ENCODE measurements around the gene RABEP2. TPM values are rescaled to one million over a fixed set of nuclear protein-coding genes. Genes with fewer than 3 reads are reported as not detected.
"Not testable (repeated sequence)": the region's sequence is repeated elsewhere in the genome, so short reads cannot be mapped to it uniquely, and the experiment has no call there.

RABEP2 gene
- total RNA-seq, 1 experiment from 2014 or later: 48.5 TPM

DNA sequence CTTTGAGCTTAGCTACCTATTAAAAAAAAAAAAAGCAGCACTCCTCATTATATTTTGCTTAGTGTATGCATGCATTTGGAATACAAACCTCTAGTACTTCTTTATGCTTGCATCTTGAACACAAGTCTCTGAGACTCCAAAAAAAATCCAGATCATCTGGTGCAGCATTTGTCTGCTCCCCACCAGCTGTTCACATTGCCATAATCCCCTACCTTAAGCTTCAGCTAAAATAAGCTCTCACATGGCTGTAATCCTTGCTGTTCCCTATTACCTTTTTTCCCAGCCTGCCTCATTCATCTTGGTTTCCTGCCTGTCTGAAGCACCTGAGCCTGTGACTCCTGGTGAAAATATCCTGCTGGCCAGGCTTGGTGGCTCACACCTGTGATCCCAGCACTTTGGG lies 18.2 kb upstream of the RABEP2 start:
- no TSS peak for BruUV-seq (replicated peaks)

DNA sequence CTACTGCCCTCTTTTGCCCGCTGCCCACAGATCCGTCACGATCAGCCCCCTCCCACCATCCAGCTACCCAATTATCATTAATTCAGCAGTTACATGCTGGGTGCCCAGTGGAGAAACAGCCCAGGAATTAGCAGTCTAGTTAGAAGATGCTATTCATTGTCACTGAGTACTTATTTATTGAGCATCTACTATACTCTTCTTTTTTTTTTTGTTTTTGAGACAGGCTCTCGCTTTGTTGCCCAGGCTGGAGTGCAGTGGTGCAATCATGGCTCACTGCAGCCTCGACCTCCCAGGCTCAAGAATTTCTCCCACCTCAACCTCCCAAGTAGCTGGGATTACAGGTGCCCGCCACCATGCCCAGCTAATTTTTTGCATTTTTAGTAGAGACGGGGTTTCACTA lies 14.8 kb upstream of the RABEP2 start:
- H3K9me3 ChIP-seq (ENCODE audit: insufficient read depth, low read depth); H3F3A ChIP-seq (ENCODE audit: insufficient read depth, low read depth); H3K4me3 ChIP-seq; H3K79me2 ChIP-seq (ENCODE audit: low read depth); H3K4me2 ChIP-seq; CTCF ChIA-PET; DNase-seq; H3K27ac ChIP-seq; H3K9me2 ChIP-seq (ENCODE audit: insufficient read depth); POLR2A ChIA-PET (ENCODE audit: unreplicated experiment); H4K20me1 ChIP-seq (ENCODE audit: insufficient read depth); intact Hi-C loops (cut with micrococcal nuclease; ENCODE audit: unreplicated experiment); H3K36me3 ChIP-seq (ENCODE audit: low read depth); H3K4me1 ChIP-seq (replicated peaks; ENCODE audit: insufficient read depth); H2AFZ ChIP-seq; BruUV-seq (replicated peaks); H3K27me3 ChIP-seq (ENCODE audit: insufficient read depth, low read depth): not testable (repeated sequence)

More for the DNA sequence above, 18.2 kb upstream of the RABEP2 start:
- Histone ChIP-seq H3K4me3 (no peak overlapping the region), H3K4me2 (no peak overlapping the region), H3K4me1 (replicated peaks; ENCODE audit: insufficient read depth) (peaks cover 12% of the 10 kb centered on the region), H3F3A (ENCODE audit: insufficient read depth, low read depth) (peaks cover 22% of the 10 kb centered on the region), H3K36me3 (ENCODE audit: low read depth) (no peaks in the 10 kb centered on the region), H4K20me1 (ENCODE audit: insufficient read depth) (no peaks in the 10 kb centered on the region), H3K79me2 (ENCODE audit: low read depth) (no peaks in the 10 kb centered on the region), H3K9me3 (ENCODE audit: insufficient read depth, low read depth) (no peaks in the 10 kb centered on the region), H3K9me2 (ENCODE audit: insufficient read depth) (no peaks in the 10 kb centered on the region), H3K27ac (no peak overlapping the region), H2AFZ (no peak overlapping the region), H3K27me3 (ENCODE audit: insufficient read depth, low read depth) (no peaks in the 10 kb centered on the region)
- DNase-seq: no peak
- CTCF ChIA-PET: interaction anchor here (0.6 kb wide), 1 partner anchor 12 kb away, joined by 3 read pairs; no protein-coding TSS in a partner anchor
- TF ChIP-seq CTCF (conservative IDR thresholded peaks at IDR 0.05) (no peak), EZH2 (IDR thresholded peaks at IDR 0.05; ENCODE audit: low read depth) (no peak)
- intact Hi-C loops (cut with micrococcal nuclease; ENCODE audit: unreplicated experiment): no loop called here
- POLR2A ChIA-PET (ENCODE audit: unreplicated experiment): no interaction called here

- H3K4me2 ChIP-seq: no peak overlapping the region
- BruUV-seq (replicated peaks): no TSS peak
- TF ChIP-seq EZH2 (IDR thresholded peaks at IDR 0.05; ENCODE audit: low read depth) (no peak), CTCF (conservative IDR thresholded peaks at IDR 0.05) (no peak)
- H3K27me3 ChIP-seq (ENCODE audit: insufficient read depth, low read depth): no peaks in the 10 kb centered on the region
- H3K79me2 ChIP-seq (ENCODE audit: low read depth): no peaks in the 10 kb centered on the region
- H3K36me3 ChIP-seq (ENCODE audit: low read depth): no peaks in the 10 kb centered on the region
- no peaks in the 10 kb centered on the region for H3K9me2 ChIP-seq (ENCODE audit: insufficient read depth)
- no peaks in the 10 kb centered on the region for H3K9me3 ChIP-seq (ENCODE audit: insufficient read depth, low read depth)
- CTCF ChIA-PET: interaction anchor here (0.7 kb wide), 1 partner anchor 28 kb away, joined by 5 read pairs; no protein-coding TSS in a partner anchor
- intact Hi-C loops (cut with micrococcal nuclease; ENCODE audit: unreplicated experiment): no loop called here
- H3F3A ChIP-seq (ENCODE audit: insufficient read depth, low read depth): peaks cover 7% of the 10 kb centered on the region; the same call in 1 of the 2 replicates
- H3K27ac ChIP-seq: no peak overlapping the region
- POLR2A ChIA-PET (ENCODE audit: unreplicated experiment): no interaction called here
- no peaks in the 10 kb centered on the region for H4K20me1 ChIP-seq (ENCODE audit: insufficient read depth)
- no peaks in the 10 kb centered on the region for H3K4me1 ChIP-seq (replicated peaks; ENCODE audit: insufficient read depth)
- H3K4me3 ChIP-seq: no peak overlapping the region
- H2AFZ ChIP-seq: no peak overlapping the region
- DNase-seq: no peak
These were observed 13.7 kb upstream of the RABEP2 start for GRCh38 chr16:28938721-28939120.

DNA sequence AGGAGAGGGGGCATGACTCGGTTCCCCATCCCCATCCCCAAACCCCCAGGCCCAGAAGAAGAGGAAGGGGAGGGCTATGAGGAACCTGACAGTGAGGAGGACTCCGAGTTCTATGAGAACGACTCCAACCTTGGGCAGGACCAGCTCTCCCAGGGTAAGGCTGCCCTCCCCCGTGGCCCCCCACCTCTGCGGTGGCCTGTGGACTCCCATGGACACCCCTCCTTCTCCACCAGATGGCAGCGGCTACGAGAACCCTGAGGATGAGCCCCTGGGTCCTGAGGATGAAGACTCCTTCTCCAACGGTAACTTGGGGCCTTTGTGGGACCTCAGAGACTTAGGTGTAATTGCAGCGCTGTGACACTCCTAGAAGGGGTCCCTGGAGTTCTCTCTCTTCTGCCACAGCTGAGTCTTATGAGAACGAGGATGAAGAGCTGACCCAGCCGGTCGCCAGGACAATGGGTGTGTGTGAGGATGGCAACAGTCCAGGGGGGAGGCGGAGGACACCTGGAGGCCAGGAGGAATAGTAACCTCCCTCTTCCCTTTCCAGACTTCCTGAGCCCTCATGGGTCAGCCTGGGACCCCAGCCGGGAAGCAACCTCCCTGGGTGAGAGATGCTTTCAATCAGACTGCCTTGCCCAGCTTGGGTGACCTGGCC lies 12.3 kb upstream of the RABEP2 start:
- intact Hi-C loops (cut with micrococcal nuclease; ENCODE audit: unreplicated experiment): no loop called here
- POLR2A ChIA-PET (ENCODE audit: unreplicated experiment): no interaction called here
- no TSS peak for BruUV-seq (replicated peaks)

More for the DNA sequence above, 12.3 kb upstream of the RABEP2 start:
- no peak overlapping the region for H3K27ac ChIP-seq
- peaks cover 7% of the 10 kb centered on the region; the same call in 1 of the 2 replicates for H3F3A ChIP-seq (ENCODE audit: insufficient read depth, low read depth)
- DNase-seq: no peak
- no peaks in the 10 kb centered on the region for H4K20me1 ChIP-seq (ENCODE audit: insufficient read depth)
- TF ChIP-seq CTCF (conservative IDR thresholded peaks at IDR 0.05): no peak
- H3K4me3 ChIP-seq: no peak overlapping the region
- no peaks in the 10 kb centered on the region for H3K27me3 ChIP-seq (ENCODE audit: insufficient read depth, low read depth)
- no peak overlapping the region for H2AFZ ChIP-seq
- H3K4me2 ChIP-seq: no peak overlapping the region
- H3K79me2 ChIP-seq (ENCODE audit: low read depth): no peaks in the 10 kb centered on the region
- no peaks in the 10 kb centered on the region for H3K9me3 ChIP-seq (ENCODE audit: insufficient read depth, low read depth)
- H3K9me2 ChIP-seq (ENCODE audit: insufficient read depth): no peaks in the 10 kb centered on the region
- H3K36me3 ChIP-seq (ENCODE audit: low read depth): no peaks in the 10 kb centered on the region
- no peaks in the 10 kb centered on the region for H3K4me1 ChIP-seq (replicated peaks; ENCODE audit: insufficient read depth)
- CTCF ChIA-PET: no interaction called here

Data from PC-9 (cell line).